ENCODE measurements around the gene FCGBP.
"Not testable (repeated sequence)": the region's sequence is repeated elsewhere in the genome, so short reads cannot be mapped to it uniquely, and the experiment has no call there.

Gene FCGBP

DNA sequence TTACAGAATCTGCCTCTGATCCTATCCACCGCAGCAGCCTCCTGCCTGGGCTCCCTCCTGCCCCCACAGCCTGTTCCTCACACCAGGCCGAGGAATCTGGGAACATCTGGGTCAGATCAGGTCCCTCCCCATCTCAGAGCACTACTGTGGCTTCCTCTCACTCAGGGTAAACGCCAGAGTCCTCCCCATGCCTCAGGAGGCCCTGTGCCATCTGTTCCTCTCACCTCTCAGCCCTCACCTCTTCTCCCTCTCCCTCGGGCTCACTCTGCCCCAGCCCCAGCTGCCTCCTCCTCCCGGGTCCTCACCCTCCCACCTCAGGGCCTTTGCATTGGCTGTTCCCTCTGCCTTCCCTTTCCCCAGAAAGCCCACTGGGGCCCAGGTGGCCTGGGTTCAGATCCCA is 18.2 kb downstream of the FCGBP start:
- DNase-seq = no peak

DNA sequence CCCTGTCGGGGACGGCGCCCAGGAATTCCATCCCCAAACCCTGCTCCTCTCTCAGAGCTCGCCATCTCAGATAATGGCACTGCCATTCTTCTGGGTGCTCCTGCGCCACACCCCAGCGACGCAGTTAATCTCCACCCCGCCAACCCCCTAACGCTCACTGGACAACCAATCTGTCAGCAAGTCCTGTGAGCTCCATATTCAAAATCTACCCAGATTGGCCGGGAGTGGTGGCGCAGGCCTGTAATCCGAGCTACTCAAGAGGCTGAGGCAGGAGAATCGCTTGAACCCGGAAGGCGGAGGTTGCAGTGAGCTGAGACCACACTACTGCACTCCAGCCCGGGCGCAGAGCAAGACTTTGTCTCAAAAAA is 18.6 kb downstream of the FCGBP start:
- DNase-seq = no peak

DNA sequence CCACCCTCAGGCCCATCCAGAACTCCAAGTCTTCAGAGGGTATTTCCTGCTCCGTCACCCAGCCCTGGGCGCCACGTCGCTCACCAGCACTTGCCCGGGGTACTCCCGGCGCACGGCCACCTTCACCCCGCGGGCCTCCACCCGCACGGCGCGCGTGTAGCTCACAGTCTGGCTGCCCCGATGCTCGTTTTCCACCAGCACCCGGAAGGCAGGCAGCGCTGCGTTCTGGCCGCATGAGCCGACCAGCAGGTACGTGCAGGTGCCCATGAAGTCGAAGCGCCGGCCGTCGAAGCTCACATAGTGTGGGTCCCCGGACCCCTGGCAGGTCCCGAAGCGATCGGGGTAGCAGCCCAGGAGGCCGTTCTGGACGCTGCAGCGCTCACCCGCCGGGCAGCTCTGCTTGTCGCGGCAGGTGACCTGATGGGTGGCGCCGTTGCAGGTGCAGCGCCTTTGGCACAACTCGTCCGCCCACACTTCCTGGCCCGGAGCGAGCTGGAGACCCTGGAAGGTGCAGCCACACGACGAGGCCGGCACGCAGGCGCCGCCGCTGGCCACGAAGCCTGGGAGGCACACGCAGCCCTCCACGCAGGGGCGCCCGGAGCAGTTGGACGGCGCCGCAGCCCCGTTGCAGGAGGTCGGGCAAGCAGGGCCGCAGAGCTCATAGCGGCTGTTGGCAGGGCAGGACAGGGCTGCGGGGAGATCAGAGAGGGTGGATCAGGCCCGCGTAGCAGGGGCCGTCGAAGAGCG is 19.2 kb downstream of the FCGBP start:
- no peak for DNase-seq

- no peak for DNase-seq
Measured at GRCh38 chr19:39913682-39914333, 20.6 kb downstream of the FCGBP start.

GRCh38 chr19:39908803-39909202 is 25.6 kb downstream of the FCGBP start:
- DNase-seq = no peak

DNA sequence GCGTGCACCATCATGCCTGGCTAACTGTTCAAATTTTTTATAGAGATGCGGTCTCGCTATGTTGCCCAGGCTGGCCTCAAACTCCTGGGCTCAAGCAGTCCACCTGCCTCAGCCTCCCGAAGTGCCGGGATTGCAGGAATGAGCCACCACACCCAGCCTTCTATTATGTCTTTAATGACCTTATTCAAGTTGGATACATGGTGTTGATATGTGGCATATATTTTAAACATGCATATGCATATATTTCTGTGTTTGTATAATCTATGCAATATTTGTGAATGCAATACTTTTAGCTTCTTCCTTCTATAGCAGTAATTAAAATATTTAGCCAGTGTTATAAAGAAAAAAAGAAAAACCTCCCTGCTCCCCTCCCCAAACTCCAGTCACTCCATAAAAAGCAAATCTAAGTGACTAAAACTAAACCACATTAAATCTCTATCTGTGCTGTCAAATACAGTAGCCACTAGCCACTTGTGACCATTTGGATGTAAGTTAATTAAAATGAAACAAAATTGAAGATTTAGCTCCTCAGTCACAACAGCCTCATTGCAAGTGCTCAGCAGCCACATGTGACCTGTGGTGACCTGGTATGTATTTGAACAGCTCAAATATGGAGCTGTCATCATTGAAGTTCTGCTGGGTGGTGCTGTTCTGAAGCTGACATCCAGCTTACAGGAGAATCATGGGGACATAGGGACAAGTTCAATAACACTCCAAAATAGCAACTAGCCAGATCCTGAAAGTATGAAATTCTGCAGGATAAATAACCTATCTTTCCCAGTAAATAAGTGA is 27.4 kb downstream of the FCGBP start:
- DNase-seq = no peak

- no peak for DNase-seq
Measured at GRCh38 chr19:39906283-39906682, 28.2 kb downstream of the FCGBP start.

DNA sequence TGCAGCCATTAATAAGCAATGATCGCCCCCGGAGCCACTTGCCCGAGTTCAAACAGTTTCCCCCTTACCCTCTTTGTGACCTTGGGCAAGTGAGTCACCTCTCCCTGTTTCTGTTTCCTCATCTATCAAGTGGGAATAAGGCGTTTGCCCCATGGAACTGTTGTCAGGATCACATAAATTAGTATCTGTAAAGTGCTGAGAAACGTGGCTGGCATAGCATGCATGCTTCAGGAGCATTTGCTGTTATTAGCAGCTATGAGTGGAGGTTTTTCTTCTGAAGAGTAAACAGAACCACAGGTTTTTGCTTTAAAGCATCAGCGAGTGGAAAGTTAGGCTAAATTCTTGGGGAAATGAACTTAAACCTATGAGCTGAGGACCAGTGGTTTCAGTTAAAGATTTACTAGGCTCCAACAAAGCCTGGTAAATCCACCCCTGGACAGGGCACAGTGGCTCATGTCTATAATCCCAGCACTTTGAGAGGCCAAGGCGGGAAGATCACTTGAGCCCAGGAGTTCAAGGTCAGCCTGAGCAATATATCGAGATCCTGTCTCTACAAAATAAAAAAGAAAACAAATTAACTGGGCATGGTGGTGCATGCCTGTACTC is 30.8 kb downstream of the FCGBP start:
- not testable (repeated sequence) for DNase-seq

GRCh38 chr19:39902326-39902725 is 32.1 kb downstream of the FCGBP start:
- not testable (repeated sequence) for DNase-seq

GRCh38 chr19:39901681-39902080 is 32.8 kb downstream of the FCGBP start:
- DNase-seq = not testable (repeated sequence)

GRCh38 chr19:39898858-39899257 is 35.6 kb downstream of the FCGBP start:
- DNase-seq = not testable (repeated sequence)

GRCh38 chr19:39897511-39898245 is 36.8 kb downstream of the FCGBP start:
- peak; percentile 28 for DNase-seq

DNA sequence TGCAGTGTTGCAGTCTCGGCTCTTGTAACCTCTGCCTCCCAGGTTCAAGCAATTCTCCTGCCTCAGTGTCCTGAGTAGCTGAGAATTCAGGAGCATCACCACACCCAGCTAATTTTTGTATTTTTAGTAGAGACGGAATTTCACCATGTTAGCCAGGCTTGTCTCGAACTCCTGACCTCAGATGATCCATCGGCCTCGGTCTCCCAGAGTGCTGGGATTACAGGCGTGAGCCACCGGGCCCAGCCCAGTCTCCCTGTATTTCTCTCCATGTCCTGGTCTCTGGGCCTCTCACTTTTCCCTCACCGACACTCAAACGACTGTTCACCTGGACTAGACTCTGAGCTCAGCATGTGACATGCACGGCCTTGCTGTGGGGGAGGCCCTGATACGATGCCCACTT is 39.3 kb downstream of the FCGBP start:
- not testable (repeated sequence) for DNase-seq

DNA sequence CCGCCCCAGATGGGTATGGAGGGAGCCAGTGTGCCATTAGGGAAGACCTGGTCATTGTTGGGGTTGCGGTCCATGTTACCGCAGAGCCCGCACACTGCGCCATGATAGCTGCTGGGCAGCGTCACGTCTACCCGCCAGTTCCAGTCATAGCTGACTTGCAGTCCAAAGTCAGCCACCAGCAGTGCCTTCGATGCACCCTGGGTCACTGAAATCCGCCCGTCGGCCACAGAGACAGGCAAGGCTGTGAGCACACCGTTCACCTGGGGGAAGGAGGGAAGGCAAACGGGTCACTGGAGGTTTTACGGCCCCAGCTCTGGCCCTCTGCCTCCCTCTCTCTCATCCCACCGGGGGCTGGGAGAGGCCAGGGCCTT is 40.2 kb downstream of the FCGBP start:
- not testable (repeated sequence) for DNase-seq

- not testable (repeated sequence) for DNase-seq
Measured at GRCh38 chr19:39893366-39894235, 40.8 kb downstream of the FCGBP start.

DNA sequence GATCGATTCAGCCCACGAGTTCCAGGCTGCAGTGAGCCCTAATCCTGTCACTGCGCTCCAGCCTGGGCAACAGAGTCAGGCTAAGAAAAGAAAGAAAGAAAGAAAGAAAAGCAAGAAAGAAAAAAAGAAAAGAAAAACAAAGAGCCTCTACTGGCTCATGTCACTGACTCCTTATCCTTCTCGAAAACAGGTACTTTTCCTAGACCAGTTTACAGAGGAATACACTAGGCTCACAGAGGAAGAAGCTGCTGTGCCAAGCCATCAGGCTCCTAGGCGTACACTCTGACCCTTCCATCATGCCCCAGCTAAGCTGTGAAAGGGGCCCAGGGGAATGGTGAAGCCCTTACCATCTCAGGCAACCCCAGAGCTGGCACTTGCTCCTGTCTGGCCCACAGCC is 41.9 kb downstream of the FCGBP start:
- DNase-seq = not testable (repeated sequence)

- DNase-seq = peak; percentile 82
Measured at GRCh38 chr19:39891660-39892505, 42.6 kb downstream of the FCGBP start.

- DNase-seq = no peak
Measured at GRCh38 chr19:39890755-39891551, 43.5 kb downstream of the FCGBP start.

GRCh38 chr19:39889872-39890754 is 44.3 kb downstream of the FCGBP start:
- not testable (repeated sequence) for DNase-seq

Data from SHP77 treated with DMSO at 0.1 percent for 48 hours (cell line).